CD4-positive, alpha-beta T cell treated with Interleukin-2 at 100 ng/mL for 4 hours (primary cell): ENCODE data around the gene TOR1AIP1.
"Not testable (repeated sequence)": the region's sequence is repeated elsewhere in the genome, so short reads cannot be mapped to it uniquely, and the experiment has no call there.

Source experiments
- DNase-seq: peaks from one replicate; pipeline ENCODE4 v3.0.0-alpha.2; 2020; ENCODE audit warnings: low spot score

Gene TOR1AIP1

DNA sequence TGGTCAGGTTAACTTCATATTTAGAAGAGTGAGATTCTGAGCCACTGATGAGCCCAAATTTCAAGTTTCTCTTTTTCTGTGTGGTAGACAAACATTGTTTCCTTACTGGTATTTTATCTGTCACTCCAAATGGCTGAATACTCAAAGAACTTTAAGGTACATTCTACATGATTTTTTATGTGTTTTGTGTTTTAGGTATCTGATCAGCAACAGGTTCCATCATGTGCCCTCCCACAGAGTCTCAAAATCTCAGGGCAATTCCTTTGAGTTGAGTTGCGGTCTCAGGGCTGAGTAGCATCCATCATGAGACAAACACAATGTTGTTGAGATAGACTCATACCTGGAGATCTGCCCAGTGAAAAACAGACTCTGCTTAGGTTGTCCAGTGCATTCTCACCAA, 57.9 kb downstream of the TOR1AIP1 start:
- DNase-seq, result no peak

DNA sequence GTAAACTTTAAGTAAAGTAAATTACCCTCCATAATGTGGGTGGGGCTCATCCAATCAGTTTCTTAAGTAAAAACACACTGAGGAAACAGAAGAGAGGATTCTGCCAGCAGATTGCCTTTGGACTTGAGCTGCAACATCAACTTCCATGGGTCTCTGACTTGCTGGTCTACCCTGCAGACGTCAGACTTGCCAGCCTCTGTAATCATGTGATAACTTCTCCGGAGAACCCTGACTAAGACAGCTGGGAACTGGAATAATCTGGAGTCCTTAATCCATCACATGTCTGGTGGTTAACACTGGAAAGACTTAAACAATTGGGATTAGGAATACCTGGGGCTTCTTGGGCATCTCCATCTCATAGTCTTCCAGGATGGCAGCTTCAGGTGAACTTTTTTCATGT, 59.4 kb downstream of the TOR1AIP1 start:
- DNase-seq, result no peak

DNA sequence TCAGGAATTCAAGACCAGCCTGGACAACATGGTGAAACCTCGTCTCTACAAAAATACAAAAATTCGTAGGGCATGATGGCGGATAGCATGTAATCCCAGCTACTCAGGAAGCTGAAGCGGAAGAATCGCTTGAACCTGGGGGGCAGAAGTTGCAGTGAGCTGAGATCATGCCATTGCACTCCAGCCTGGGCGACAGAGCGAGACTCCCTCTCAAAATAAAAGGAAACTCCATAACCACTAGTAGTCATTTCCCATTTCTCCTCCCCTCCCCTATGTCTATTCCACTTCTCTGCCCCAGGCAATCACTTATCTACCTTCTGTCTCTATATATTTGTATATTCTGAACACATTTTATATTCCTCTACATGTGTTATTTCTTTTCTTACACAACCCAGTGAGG, 68.6 kb downstream of the TOR1AIP1 start:
- DNase-seq, result no peak

DNA sequence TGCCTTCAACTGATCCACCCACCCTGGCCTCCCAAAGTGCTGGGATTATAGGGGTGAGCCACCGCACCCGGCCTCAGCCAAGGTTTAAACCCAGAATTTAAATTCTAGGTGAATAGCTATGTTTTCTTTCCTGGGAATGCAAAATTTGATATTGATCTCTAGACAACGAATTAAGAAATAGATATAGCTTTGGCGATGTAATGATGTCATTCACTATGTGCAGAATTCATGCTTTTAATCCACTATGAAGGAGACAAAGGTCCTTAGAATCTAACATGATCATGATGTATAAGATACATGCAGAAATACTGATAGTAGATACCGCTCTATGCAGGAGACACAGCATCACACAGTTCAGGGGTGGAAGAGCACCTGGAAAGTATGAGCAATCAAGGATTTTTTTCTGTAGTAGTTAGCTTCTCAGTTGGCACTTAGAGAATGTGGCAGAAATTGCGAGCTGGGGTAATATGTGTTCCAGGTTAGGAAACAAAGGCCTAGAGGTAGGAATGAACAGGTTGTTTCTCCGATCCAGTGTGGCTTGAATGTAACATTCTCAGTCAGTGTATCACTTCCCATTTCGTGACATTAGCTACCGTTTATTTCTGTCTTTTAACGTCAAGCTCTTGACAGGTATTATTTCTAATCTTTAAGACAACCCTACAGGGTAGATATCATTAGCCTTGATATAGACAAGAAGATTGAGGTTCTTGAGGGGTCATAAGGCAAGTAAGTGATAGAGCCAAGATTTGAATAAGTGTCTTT, 69.5 kb downstream of the TOR1AIP1 start:
- DNase-seq, result no peak

DNA sequence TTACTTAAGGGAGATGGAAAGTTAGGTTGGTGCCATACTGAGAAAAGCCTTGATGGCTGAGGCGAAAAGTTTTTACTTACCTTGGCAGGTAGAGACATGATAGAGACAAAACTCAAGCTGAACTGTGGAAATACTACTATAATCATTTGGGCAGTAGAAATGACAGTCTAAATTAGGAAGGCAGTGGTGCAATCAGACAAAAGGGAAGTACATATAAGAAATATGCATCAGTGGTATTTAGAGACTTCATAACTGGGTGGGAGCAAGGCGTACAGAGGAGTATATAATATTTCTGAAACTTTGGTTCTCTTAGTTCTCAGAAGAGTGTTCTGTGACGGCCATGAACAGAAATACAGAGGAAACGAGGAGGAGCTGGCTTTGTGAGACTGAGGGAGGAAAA, 70.1 kb downstream of the TOR1AIP1 start:
- DNase-seq, result no peak

DNA sequence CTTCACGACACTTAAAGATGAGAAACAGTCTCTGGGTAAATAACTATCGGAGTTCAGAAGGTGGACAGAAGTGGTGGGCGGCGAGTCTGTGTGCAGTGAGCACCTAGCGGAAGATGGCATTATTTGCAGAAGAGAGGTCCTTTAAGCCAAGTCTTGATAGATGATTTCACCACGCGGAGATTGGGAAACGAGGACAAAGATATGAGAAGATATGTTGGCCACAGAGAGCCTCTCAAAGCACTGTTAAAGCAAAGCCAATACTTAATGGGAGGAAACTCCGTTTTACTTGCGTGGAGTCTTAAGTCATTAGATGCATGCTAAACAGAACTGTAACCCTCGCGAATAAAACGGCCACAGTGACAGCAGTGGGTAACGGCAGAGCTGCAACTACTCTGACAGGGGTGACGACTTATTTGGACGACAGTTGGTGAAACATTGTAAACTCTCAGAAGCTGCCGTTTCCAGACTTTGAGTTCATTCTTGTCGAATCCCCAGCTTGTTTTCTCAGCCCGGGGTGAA, 71.9 kb downstream of the TOR1AIP1 start:
- DNase-seq, result peak; percentile 50

DNA sequence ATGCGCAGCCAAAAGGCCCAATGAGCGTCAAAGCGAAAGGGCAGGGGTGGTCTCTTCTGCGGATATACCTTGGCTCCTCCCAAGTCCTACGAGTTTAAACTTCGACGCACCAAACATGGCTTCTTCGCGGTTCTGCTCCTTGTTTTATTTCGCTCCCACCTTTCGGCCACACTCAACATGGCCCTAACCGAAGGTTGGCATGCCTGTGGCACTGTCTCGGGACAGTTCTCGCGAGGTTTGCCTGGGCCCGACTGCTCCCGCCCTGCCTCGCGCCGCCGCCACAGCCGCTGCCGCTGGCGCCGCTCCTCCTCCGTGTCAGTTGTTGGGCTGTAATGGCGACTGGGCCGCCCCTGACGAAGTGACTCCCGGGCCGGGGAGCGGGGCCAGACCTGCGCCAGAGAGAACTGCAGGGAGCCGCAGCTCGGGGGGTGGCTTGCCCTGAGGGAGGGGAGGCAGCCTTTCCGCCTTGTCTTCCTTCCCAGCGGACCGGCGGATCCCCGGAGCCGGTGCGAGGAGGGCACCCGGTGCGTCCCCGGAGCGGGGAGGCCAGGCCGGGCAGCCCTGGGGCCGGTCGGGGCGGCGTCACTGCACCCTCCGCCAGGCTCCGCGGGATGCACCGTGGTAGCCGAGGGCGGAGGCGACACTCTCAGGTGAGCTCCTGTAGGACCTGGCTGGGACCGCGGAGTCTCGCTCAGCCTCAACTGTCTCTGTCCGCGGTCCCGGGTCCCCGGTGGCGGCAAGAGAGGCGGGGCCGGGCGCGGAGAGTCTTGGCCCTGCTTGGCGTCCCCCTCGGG, 72.6 kb downstream of the TOR1AIP1 start, which contains the start of gene CEP350:
CEP350 (plus strand) TSS at position 318 of the 794 bp plus-strand sequence. CDS start 31,372 bp downstream, outside the sequence.
- DNase-seq, result peak; percentile 100

DNA sequence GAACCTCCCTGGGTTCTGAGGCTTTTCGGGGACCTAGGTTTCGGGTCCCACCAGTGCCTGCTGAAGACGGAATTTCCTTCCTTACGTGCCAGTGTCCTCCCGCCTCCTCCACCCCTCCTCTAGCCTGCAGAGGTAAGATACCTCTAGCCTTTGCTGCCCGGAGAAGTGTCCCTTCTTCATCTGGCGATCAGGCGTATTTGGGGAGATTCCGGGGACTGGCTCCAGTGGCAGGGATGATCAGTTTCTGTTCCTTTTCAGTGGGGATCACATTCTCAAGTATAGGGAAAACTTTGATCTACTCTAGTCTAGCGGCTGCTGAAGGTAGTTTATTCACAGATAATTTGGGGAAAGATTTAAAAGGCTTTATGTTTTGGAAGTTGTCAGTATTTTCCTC, 73.2 kb downstream of the TOR1AIP1 start:
- no peak for DNase-seq

DNA sequence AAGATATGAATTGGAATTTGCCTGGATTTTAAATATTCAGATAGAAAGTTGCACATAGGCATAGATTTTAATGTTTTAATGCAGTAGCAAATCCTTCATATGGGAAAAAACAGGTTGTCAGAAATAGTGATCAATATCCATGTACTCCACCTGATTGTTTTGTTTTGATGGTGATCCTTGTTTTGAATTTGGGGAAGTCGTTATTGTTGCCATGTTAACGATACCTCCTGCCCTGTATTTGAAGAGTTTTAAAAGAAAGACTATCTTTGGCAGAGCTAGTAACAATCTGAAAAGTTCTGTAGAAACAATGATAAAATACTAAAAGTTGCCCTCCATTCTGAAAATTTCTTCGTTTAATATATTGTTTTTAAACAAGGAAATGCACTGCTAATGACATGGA, 73.6 kb downstream of the TOR1AIP1 start:
- DNase-seq, result no peak

DNA sequence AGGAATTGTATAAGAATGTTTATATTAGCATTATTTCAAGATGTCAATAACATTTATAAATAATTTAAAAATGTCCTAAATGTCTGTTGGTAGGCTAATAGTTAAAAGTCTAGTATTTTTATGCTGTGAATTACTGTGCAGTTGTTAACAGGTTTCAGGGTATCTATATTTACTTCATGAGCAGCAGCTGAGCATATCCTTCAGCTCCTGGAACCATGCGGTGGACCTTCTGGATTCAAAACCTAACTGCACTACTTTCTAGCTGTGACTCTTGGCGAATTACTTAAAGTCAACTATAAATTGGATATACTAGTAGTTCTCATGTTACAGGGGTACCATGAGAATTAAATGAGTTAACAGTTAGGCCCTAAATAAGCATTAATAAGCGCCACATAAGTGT, 76.3 kb downstream of the TOR1AIP1 start:
- DNase-seq, result no peak

DNA sequence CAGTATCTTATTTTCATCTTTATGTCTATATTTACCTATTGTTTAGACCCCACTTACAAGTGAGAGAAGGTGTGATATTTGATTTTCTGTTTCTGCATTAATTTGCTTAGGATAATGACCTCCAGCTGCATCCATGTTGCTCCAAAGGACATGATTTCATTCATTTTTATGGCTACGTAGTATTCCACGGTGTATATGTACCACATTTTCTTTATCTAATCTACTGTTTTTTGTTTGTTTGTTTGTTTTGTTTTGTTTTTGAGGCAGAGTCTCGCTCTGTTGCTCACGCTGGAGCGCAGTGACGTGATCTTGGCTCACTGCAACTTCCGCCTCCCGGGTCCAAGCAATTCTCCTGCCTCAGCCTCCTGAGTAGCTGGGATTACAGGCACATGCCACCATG, 80.1 kb downstream of the TOR1AIP1 start:
- not testable (repeated sequence) for DNase-seq

DNA sequence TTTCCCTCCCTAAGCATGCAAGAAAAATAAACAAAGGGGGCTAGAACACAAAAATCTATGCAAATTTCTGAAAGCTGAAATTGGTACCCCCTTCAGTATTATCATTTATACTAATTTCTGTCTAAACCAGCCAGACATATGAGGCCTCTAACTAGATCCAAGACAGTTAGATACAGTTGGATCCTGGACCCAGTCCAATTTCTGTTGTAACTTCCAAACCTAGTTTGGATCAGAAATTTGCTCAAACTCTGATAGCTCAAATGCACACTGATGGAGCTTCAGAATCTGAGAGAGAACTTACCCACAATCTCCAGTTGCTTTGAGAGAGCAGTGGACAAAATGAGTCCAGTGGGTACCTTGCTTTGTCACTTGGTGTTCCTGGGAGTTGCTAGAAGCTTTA, 84.5 kb downstream of the TOR1AIP1 start:
- DNase-seq, result no peak

DNA sequence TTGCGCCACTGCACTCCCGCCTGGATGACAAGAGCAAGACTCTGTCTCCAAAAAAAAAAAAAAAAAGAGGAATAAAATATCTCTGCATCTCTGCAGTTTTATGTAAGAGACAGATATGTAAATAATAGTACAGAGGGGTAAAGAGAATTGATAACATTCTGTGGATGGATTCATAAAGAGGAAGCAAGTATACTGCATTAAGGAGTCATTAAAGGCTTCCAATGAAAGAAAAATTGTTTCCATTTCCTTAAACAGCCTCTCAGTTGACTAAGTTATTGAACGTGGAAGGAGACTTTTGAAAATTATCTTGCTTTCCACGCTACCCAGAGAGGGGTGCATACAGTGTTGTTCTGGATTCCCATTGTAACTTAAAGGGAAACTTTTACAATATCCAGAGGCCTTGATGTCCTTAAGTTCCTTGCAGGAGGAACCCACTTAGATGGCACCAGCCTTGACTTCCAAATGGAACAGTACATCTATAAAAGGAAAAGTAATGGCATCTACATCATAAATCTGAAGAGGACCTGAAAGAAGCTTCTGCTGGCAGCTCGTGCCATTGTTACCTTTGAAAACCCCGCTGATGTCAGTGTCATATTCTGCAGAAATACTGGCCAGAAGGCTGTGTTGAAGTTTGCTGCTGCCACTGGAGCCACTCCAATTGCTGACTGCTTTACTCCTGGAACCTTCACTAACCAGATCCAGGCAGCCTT, 86.4 kb downstream of the TOR1AIP1 start:
- DNase-seq, result no peak

DNA sequence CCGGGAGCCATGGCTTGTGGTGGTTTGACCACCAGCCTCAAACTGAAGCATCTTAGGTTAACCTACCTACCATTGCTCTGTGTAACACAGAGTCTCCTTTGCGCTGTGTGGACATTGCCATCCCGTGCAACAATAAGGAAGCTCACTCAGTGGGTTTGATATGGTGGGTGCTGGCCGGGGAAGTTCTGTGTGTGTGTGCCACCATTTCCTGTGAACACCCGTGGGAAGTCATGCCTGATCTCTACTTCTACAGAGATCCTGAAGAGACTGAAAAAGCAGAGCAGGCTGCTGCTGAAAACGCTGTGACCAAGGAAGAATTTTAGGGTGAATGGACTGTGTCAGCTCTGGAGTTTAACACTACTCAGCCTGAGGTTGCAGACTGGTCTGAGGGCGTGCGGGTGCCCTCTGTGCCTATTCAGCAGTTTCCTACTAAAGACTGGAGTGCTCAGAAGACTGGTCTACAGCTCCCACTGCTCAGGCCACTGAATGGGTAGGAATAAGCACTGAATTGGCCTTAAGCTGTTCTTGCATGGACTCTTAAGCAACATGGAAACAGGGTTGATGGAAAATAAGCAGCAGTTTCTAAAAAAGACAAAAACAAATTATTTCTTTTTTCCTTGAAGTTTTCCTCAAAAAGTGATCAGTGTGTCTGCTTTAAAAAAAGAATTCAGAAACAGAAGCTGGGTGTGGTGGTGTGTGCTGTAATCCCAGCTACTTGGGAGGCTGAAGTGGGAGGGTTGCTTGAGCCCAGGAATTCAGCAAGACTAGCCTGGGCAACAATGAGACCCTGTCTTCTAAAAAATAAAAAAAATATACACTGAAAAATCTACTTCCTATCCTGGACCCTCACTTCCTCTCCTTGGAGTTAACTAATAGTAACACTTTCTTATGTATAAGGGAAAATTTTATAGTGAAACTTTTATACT, 87.2 kb downstream of the TOR1AIP1 start:
- DNase-seq, result no peak
